ENCODE results near the gene NECTIN1. TPM values are rescaled to one million over a fixed set of nuclear protein-coding genes. Genes with fewer than 3 reads are reported as not detected.

NECTIN1 gene
- total RNA-seq, 1 experiment from 2014 or later = 3.0 TPM

DNA sequence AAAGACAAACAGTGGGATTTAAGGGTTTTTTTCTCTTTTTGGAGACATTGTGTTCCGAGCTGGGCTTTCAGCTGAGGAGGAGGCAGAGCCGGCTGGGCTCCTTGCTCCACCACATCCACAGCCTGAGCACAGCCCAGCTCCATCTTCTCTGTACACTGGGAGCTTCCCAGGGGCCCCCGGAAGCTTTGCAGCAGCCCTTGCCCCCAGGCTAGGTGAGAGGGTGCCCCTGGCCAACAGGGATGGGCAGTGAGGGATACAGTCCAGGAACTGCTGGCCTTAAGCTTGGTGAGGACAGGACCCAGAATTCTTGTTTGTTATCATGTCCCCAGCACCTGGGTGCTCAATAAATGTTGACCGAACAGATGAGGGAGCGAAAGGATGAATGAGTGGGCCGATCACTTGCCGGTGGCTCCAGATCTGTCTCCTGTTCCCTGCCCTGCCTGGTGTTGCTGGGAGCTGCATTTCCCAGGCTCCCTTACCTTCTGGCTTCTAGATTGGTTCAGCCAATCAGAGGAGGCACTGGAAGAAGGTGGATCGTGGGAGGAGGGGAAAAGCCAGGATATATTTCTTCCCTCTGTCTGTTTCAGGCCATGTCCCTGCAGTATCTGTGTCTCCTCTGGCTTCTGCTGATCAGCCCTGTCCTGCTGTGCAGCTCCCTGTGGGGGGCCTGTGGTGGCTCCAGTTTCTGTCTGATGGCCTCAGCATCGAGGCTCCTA is 26.5 kb upstream of the NECTIN1 start:
- DNase-seq (ENCODE audit: low spot score) = no peak

DNA sequence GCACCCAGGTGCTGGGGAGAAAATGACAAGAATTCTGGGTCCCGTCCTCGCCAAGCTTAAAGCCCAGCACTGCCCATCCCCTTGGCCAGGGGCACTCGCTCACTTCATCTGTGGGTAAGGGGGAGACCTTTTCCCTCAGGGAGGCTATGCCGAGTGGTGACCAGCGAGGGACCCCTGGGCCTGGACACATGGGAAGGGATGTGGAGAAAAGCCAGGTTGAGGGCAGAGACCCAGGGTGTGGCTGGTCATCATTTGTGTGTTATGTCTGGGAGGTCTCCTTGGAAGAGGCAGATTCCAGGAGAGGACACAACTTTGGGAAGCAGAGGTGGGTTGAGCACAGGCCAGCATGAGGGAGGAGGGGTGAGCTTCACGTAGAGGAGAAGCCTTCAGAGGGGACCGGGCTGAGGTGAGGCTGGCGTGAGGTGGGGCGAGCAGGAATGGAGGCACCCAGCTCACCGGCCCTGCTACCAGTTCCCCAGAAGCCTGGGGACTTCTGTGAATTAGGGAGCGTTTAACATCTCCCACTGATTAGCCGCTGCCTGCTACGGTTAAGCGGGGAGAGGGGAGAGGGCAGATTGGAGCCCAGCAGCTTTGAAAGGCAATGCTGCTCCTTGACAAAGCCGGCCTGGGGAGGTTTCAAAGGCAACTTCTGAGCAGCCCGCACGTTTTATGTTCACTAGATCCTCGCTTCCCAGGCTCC is 25.8 kb upstream of the NECTIN1 start:
- DNase-seq (ENCODE audit: low spot score) = no peak

GRCh38 chr11:119754199-119754598 is 25.2 kb upstream of the NECTIN1 start:
- no peak for DNase-seq (ENCODE audit: low spot score)

- no peak for DNase-seq (ENCODE audit: low spot score)
Observed at GRCh38 chr11:119752946-119753345, 23.9 kb upstream of the NECTIN1 start.

DNA sequence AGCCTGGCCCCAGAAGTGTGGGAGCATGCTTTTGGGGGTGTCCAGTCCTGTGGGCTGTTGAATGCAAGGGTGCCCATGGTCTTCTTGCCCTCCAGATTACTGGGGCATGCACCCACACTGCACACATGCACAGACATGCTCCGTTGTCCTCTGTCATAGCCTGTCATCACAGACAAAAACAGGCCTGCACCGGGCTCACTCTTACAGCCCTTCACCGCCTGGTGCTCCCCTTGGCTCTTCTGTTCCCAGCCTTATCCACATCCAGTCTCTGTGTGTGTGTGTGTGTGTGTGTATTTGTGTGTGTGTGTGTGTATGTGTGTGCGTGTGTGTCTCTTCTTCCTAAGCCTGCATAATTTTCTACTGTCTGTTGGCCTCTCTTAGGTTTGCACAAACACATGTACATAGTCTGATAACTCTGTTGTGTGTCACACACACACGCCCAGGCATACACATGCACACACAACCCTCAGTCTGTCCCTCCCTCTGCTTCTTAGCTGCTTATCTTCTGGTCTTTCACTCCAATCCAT is 23.4 kb upstream of the NECTIN1 start:
- DNase-seq (ENCODE audit: low spot score) = no peak

GRCh38 chr11:119750056-119750455 is 21.1 kb upstream of the NECTIN1 start:
- DNase-seq (ENCODE audit: low spot score) = no peak

GRCh38 chr11:119749006-119749565 is 20.1 kb upstream of the NECTIN1 start:
- DNase-seq (ENCODE audit: low spot score) = no peak

DNA sequence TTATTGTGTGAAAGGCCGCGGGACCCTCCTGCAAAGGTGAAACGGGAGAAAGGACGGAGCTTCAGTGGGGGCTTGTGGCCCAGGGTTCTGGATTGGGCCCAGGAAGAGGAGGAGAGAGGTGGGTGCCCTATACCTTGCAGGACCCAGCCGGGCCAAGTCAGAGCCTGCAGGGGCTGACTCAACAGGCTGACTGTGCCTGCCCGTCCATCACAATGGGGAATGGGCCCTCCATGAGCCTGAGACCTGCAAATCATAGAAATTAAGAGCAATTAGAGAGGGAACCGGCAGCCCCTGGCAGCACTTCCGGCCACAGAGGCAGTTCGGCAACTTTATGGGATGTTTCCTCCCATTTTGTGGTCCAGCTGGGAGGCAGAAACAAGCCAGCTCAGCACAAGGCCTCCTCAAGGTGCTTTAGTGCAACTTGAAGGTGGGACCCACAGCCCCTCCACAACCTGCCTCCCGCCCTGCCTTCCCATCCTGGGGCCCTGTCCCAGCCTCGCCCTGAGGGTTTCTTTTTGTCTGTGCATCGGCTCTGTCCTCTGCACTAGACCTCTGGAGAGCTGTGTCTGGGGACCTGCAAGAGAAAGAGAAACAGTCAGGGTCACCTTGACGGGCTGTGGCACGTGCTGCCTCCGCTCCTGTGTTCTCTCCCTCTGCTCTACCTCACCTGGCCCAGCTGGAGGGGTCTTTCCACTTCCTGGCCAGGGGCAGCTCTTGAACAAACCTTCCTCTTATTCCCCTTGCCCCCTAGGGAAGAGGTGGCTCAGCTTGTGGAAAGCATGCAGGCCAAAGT is 19.1 kb upstream of the NECTIN1 start:
- DNase-seq (ENCODE audit: low spot score) = no peak

DNA sequence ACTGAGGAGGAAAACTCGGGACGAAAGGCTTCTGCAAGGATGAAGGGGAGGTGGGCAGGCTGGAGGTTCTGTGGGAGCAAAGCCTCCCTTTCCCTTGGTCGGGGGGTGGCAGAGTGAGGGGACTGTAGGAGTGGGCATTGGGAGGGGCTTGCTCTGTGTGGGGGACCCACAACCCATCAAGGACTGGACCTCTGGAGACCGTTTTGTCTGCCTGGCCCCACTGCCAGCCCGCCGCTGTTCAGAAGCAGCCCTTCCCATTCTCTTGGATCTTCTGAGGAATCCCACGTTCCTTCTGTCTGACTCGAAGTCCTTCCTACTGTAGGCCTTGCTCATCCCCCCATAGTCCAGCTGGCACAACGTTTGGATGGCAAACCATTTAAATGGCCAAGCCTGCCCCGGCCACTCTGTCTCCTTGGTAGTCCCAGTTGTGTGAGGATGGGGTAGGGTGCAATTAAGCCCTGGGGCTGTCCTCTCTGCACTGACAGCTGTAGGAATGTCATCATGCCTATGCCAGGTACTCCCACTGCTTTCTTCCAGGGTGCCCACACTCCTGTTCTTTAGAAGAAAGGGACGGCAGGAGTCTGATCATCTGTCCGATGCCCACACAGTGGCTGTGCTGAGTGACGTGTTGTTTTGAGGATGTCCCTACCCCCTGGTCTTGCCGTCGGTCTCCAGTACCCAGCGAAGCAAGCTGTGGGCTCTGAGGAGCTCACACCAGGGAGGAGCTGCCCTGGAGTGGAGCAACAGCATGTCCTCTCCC is 17.0 kb upstream of the NECTIN1 start:
- DNase-seq (ENCODE audit: low spot score) = no peak

DNA sequence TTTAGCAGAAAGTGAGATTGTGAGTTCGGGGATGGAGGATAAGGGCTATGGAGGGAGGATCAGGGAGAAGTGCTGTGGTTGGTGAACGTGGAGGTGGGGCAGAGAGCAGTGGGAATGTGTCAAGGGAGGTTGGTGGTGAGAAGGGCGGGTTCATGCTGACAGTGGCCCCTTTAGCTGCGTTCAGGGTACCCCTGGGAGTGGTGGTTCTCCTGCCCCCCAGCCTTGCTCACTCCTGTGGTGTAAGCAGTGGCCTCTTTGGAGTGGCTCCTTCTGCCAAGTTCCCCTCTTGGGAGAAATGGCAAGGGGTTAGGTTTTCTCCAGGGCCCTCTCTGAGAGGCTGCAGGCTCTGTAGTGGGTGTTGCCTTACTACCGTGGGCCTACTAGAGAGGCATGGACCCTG is 16.1 kb upstream of the NECTIN1 start:
- DNase-seq (ENCODE audit: low spot score) = no peak

- no peak for DNase-seq (ENCODE audit: low spot score)
Observed at GRCh38 chr11:119744577-119744976, 15.6 kb upstream of the NECTIN1 start.

DNA sequence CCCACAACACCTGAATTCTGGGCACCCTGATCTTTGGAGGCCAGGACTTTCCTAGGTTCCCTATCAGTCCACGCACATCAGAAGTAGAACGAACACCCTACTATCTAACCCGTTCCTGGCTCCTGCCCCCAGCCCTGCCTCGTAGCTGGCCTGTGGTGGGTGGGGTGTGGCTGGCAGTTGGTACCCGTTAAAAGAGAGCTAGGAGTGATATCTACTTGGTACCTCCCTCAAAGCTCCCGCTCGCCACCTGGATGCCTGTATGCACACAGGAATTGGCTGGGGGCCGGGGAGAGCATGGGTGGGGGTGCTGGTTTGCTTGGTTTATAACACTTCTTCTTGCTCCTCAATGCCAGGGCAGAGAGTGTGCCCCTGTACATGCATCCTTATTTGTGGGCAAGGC is 14.0 kb upstream of the NECTIN1 start:
- DNase-seq (ENCODE audit: low spot score) = no peak

DNA sequence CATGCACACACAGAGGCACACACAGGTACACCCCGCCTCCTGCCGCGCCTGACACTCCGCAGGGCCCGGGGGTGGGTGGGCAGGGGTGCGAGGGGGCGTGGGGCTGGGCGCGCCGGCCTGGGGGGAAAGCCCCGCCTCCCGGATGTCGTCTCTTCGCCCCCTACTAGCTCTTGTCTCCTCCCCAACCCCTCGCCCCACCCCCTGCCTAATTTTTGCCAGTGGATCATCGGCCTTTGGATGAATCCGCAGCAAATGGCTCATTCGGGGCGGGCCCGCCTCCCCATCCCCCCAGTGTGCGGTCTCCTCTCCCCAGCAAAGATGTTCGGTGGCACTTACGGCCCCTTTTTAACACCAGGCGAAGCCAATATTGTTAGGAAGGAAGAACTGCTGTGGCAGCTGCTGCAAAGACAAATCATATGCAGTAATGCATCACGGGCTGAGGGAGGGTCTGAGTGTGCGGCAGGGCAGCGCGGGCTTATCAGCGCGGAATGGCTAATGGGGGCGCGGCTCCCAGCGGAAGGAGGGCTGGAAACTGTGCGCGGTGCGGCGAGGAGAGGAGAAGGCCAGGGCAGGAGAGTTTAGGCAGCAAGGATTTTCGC is 13.4 kb upstream of the NECTIN1 start:
- DNase-seq (ENCODE audit: low spot score) = no peak

DNA sequence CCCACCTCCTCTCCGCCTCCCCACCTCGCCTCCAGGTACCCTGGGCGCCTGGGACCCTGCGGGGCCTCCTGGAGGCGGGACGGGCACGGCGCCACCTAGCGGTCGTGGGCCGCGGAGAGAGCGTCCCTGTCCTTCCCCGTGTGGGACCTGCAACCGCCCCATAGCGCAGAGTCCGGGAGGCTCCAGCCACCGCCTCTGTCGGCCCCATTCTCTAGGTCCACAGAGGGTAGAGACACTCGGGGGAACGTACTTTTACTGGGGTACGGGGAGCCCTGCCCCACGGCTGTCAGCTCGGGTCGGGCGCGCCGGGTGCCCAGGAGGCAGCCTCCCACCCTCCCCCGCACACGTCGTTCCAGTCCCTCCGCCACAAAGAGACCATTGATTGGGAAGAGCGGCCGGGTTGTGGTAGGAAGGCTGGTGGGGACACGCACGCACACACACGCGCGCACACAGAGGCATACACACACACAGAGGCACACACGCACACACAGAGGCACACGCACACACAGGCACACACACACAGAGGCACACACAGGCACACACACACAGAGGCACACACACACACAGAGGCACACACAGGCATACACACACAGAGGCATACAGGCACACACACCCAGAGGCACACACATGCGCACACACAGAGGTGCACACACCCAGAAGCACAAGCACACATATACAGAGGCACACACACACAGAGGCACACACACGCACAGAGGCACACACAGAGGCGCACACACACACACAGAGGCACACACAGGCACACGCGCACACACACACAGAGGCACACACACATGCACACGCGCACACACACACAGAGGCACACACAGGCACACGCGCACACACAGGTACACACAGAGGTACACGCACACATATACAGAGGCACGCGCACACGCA is 12.6 kb upstream of the NECTIN1 start:
- no peak for DNase-seq (ENCODE audit: low spot score)

- no peak for DNase-seq (ENCODE audit: low spot score)
Observed at GRCh38 chr11:119739975-119740374, 11.0 kb upstream of the NECTIN1 start.

- DNase-seq (ENCODE audit: low spot score) = no peak
Observed at GRCh38 chr11:119739021-119739703, 10.2 kb upstream of the NECTIN1 start.

- DNase-seq (ENCODE audit: low spot score) = no peak
Observed at GRCh38 chr11:119738059-119738439, 9.0 kb upstream of the NECTIN1 start.

DNA sequence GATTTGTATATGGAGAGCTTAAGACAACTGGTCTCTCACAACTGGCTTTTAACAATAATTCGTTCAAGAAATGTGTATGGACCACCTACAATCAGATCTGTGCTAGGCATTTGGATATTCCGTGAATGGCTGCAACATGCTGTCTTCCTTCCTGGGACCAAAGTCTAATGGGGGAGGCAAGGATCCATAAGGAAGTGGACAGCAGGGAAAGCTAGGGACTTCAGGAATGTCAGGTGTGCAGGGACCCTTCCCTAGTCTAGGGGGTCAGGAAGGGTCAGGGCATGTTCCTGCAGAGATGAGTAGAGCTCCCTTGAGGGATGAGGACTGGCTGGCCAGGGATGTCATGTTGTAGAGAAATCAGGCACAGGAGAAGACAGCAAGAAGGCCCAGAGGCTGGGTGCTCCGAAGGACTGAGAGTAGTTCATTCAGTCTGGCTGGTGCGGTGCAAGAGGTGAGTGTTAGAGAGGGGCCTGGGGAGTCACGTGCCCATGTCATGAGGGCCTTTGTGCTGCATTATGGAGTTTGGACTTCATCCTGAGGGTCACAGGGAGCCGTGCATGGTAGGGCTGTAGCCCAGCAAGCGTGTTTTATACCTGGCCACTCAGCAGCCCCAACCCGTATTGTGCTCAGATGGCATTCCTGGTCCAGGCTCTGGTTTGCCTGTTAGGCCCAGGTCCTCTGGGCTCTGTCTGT is 8.5 kb upstream of the NECTIN1 start:
- no peak for DNase-seq (ENCODE audit: low spot score)

DNA sequence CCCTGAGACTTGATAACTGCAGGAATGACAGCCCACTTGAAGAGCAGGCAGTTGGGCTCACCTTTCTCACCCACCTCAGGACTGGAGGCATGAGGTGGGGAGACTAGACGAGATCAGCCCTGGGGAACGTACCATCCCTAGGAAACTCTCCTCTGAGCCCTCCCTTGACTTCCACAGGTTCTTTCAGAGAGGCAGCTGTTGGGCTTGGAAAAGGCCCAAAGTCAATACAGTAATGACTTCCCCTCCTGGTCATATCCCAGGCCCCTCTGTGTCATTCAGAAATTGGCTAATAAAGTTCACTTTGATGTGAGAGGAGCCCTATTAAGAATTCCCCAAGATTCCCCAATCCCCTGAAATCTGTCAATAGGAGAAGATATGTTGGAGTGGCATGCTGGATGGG is 5.8 kb upstream of the NECTIN1 start:
- no peak for DNase-seq (ENCODE audit: low spot score)

Measured in A172 (cell line).